Endodermal cell (in vitro differentiated cells): ENCODE data around the gene GOLIM4. TPM values are rescaled to one million over a fixed set of nuclear protein-coding genes. Genes with fewer than 3 reads are reported as not detected.

Source experiments
- DNase-seq: peaks from one replicate; pipeline ENCODE4 v3.0.0-alpha.2; 2017
- H3K27ac ChIP-seq: 2 replicates; pipeline ENCODE4 v1.5.1; 2013; ENCODE audit warnings: mild to moderate bottlenecking, low read depth, low read length, moderate library complexity
- H3K27me3 ChIP-seq: 2 replicates; pipeline ENCODE4 v1.6.1; 2013; ENCODE audit warnings: mild to moderate bottlenecking, low read length, moderate library complexity; ENCODE audit not compliant: insufficient read depth, control insufficient read depth, poor library complexity, severe bottlenecking
- H3K36me3 ChIP-seq: 2 replicates; pipeline ENCODE4 v1.7.0; 2013; ENCODE audit warnings: mild to moderate bottlenecking, low read length, moderate library complexity; ENCODE audit not compliant: control insufficient read depth, insufficient read depth
- H3K4me1 ChIP-seq: one replicate; pipeline ENCODE4 v1.7.0; 2013; ENCODE audit warnings: low read length; ENCODE audit not compliant: control insufficient read depth, insufficient read depth
- H3K4me3 ChIP-seq: 2 replicates; pipeline ENCODE4 v1.5.1; 2013; ENCODE audit warnings: mild to moderate bottlenecking, low read length, moderate library complexity
- H3K9ac ChIP-seq: 2 replicates; pipeline ENCODE4 v1.6.1; 2013; ENCODE audit warnings: mild to moderate bottlenecking, low read length, moderate library complexity; ENCODE audit not compliant: poor library complexity, severe bottlenecking; ENCODE audit errors: extremely low read depth
- H3K9me3 ChIP-seq: 2 replicates; pipeline ENCODE4 v1.6.1; 2013; ENCODE audit warnings: mild to moderate bottlenecking, low read length, moderate library complexity; ENCODE audit not compliant: control insufficient read depth
- H3K27ac Mint-ChIP-seq: 2 replicates; pipeline ENCODE4 v1.8.0; 2020; ENCODE audit warnings: mixed read lengths
- H3K27me3 Mint-ChIP-seq: 2 replicates; pipeline ENCODE4 v1.8.0; 2021; ENCODE audit warnings: mild to moderate bottlenecking, mixed read lengths; ENCODE audit not compliant: insufficient read depth
- H3K36me3 Mint-ChIP-seq: 2 replicates; pipeline ENCODE4 v1.8.0; 2020; ENCODE audit warnings: low read depth, mixed read lengths
- H3K4me1 Mint-ChIP-seq: 2 replicates; pipeline ENCODE4 v1.8.0; 2020; ENCODE audit warnings: mixed read lengths
- H3K4me3 Mint-ChIP-seq: 2 replicates; pipeline ENCODE4 v1.8.0; 2020; ENCODE audit warnings: mild to moderate bottlenecking, moderate library complexity, mixed read lengths
- H3K9me3 Mint-ChIP-seq: 2 replicates; pipeline ENCODE4 v1.8.0; 2020; ENCODE audit warnings: mild to moderate bottlenecking, mixed read lengths
- CTCF ChIP-seq: fragments of 200-600 bp; sonication (generic); conservative IDR thresholded peaks from 2 replicates; pipeline ENCODE4 v1.5.0; 2021; ENCODE audit warnings: antibody characterized with exemption, mild to moderate bottlenecking
- WGBS, 2 experiments: methylation state at CpG; one replicate each; pipeline versions ENCODE4 v1.1.5 to v1.1.7; 2013; ENCODE audit warnings: missing lambda C conversion rate in 2 of 2, mixed read lengths in 1 of 2; ENCODE audit not compliant: insufficient coverage in 1 of 2, insufficient read length in 1 of 2; 5-methylcytosine and 5-hydroxymethylcytosine counted together
- total RNA-seq, 2 donors: library from RNA; stranded (reverse); fragmentation: NEBNext Ultra II Directional in 1 of 2; extraction: Animal tissue kit (Norgen Biotek cat#: 25700) in 1 of 2; gene quantifications; 2 replicates in 1 of 2; 3 replicates in 1 of 2; pipeline ENCODE4 v1.2.1, GENCODE V29; 2021

The GOLIM4 gene
- total RNA-seq, 2 donors from 2014 or later: 19.3 to 19.9 TPM

GRCh38 chr3:168093229-168093628 lies 2.5 kb downstream of the GOLIM4 start:
- 93% methylated on average over 2 of the region's 2 CpGs for WGBS, 2 experiments
- H3K4me3 ChIP-seq: peak overlapping the region; percentile 90
- no peak overlapping the region for H3K27ac Mint-ChIP-seq
- no peaks in the 10 kb centered on the region for H3K9me3 Mint-ChIP-seq
- H3K27ac ChIP-seq: no peak overlapping the region
- no peaks in the 10 kb centered on the region for H3K36me3 ChIP-seq
- H3K4me1 Mint-ChIP-seq: peaks cover 44% of the 10 kb centered on the region
- H3K4me1 ChIP-seq: peaks cover 9% of the 10 kb centered on the region
- no peaks in the 10 kb centered on the region for H3K9me3 ChIP-seq
- H3K27me3 Mint-ChIP-seq: no peaks in the 10 kb centered on the region
- DNase-seq: no peak
- H3K4me3 Mint-ChIP-seq: peak overlapping the region; percentile 23
- no peaks in the 10 kb centered on the region for H3K27me3 ChIP-seq
- H3K36me3 Mint-ChIP-seq: no peaks in the 10 kb centered on the region
- no peak overlapping the region for H3K9ac ChIP-seq
- TF ChIP-seq CTCF: no peak

DNA sequence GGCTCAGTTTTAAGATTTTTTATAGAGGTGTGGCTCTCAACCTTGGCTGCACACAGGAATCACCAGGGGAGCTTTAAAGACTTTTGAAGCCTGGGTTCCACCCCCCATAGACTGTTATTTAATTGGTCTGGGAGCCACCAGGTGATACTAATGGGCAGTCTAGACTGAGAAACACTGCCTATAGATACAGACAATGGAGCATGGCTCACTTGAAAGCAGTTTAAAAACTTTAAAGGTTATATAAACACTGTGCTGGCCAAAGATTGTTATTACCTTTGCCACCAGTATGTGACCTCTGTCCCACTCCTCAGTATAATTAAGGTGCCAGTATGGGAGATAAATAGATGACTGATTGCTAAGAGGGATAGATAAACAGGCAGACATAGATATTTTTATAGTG lies 3.8 kb downstream of the GOLIM4 start:
- Mint-ChIP-seq H3K27ac (no peak overlapping the region), H3K4me1 (peaks cover 50% of the 10 kb centered on the region), H3K27me3 (no peaks in the 10 kb centered on the region), H3K9me3 (no peaks in the 10 kb centered on the region), H3K36me3 (no peaks in the 10 kb centered on the region), H3K4me3 (no peak overlapping the region)
- Histone ChIP-seq H3K27me3 (no peaks in the 10 kb centered on the region), H3K9me3 (no peaks in the 10 kb centered on the region), H3K27ac (no peak overlapping the region), H3K4me3 (peak overlapping the region; percentile 90), H3K36me3 (no peaks in the 10 kb centered on the region), H3K9ac (no peak overlapping the region), H3K4me1 (peaks cover 13% of the 10 kb centered on the region)
- DNase-seq: no peak
- TF ChIP-seq CTCF: no peak

- Mint-ChIP-seq H3K27ac (no peak overlapping the region), H3K27me3 (no peaks in the 10 kb centered on the region), H3K4me1 (peaks cover 53% of the 10 kb centered on the region), H3K36me3 (no peaks in the 10 kb centered on the region), H3K9me3 (no peaks in the 10 kb centered on the region), H3K4me3 (no peak overlapping the region)
- Histone ChIP-seq H3K27me3 (no peaks in the 10 kb centered on the region), H3K9ac (no peak overlapping the region), H3K27ac (no peak overlapping the region), H3K4me1 (peaks cover 15% of the 10 kb centered on the region), H3K4me3 (peak overlapping the region; percentile 90), H3K36me3 (no peaks in the 10 kb centered on the region), H3K9me3 (no peaks in the 10 kb centered on the region)
- no peak for TF ChIP-seq CTCF
- WGBS, 2 experiments: 59 to 80% methylated on average over 1 to 3 of the region's 3 CpGs
- DNase-seq: no peak
Measured at GRCh38 chr3:168091302-168091858, 4.3 kb downstream of the GOLIM4 start.
